GM18508 (cell line): ENCODE measurements around the gene TFF1.

Experiments used
- ATAC-seq: cut with Tn5 transposase; IDR thresholded peaks from one replicate; pipeline ENCODE4 v1.9.1; 2021; ENCODE audit warnings: moderate number of reproducible peaks; ENCODE audit not compliant: insufficient read depth, unreplicated experiment

The TFF1 gene

GRCh38 chr21:42384156-42384945 lies 18.0 kb upstream of the TFF1 start:
- ATAC-seq = no peak

GRCh38 chr21:42383331-42383730 lies 17.0 kb upstream of the TFF1 start:
- ATAC-seq = no peak

GRCh38 chr21:42382915-42383314 lies 16.6 kb upstream of the TFF1 start:
- no peak for ATAC-seq

DNA sequence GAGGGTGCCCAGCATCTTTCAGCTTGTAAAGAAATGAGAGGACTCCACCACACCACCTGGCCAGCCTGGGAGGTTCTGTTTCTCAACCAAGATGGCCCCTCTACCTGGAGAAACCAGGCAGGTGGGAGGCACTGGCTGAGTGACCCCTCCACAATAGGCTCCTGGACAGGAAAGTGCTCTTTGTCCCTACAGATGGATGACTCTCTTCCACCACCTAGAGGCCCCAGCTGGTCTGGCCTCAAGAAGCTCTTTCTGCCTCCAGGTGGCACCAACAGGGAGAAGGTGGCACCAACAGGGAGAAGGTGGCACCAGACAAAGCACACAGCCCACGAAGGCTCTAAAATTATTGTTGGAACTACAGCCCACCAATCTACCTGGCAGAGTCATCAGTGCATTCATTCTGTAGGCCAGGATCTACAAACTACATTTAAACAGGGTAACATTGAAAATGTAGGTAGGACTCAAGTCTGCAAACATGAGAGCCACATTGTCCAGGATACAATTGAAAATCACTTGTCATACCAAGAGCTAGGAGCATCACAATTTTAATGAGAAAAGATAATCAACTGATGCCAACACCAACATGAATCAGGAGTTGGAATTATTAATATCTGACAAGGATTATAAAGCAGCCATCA lies 15.1 kb upstream of the TFF1 start:
- no peak for ATAC-seq

DNA sequence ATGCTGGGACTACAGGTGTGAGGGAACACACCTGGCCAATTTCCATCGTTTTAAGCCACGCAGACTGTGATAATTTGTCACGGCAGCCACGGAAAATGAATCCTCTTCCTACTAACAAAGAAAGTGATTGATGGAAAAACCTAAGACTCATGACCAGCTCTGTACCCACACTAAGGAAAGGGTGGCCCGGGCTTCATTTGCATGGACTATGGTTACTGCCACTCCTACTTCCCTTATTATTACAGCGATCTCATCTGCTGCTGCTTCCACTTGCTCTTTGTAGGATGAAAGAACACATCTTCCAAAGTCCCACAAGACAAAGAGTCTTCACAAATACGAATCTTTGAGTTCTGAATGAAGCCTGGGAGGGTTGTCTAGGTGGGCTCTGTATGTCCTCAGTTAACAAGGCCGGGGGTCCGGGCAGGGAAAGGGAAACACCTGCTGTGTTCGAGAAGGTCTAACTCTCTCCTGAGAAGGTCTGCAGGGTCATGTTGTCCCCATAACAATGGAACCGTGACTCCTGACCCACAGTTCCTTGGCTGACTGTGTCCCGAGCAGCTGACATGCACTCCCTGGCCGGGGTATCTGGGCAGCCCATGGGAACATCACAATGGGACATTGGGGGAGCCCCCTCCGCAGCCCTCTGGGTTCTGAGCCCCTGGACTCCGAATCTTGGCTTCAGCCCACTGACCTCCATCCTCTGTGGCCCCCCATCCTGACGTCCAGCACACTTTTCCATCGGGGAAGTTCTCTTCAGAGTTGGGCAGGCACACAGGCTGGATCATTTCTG lies 13.3 kb upstream of the TFF1 start:
- no peak for ATAC-seq

GRCh38 chr21:42378418-42378817 lies 12.1 kb upstream of the TFF1 start:
- ATAC-seq = no peak

GRCh38 chr21:42377951-42378340 lies 11.6 kb upstream of the TFF1 start:
- ATAC-seq = no peak

- ATAC-seq = no peak
Observed at GRCh38 chr21:42377211-42377950, 11.0 kb upstream of the TFF1 start.

DNA sequence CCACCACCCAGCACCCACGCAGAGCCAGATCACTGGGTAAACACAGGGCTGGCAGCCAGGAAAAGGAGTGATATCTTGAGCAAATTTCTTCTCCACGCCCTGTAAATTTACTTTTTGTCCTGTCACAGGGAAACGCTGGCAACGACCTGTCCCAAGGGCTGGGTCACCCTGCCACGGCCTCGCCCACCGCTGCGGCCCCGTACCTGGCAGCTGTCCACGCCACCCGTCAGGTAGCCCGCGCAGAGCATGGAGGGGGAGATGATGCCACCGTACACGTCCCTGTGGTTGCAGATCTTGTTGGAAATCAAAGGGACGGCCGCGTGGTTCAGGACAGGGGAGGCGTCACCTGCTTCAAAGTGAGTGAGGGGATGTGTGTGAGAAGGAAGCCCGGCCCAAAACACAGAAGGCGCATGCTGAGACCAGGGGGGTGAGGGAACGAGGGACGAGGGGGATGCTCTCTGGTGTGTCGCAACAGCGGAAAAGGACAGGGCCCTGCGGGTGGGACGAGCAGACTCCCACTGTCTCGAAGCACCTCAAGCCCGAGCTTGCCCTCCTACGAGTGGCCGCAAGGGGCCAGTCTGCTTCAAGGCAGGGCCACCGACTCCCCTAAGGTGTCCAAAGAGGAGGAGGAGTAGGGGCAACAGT lies 10.1 kb upstream of the TFF1 start:
- ATAC-seq = no peak

- no peak for ATAC-seq
Observed at GRCh38 chr21:42375966-42376337, 9.6 kb upstream of the TFF1 start.

DNA sequence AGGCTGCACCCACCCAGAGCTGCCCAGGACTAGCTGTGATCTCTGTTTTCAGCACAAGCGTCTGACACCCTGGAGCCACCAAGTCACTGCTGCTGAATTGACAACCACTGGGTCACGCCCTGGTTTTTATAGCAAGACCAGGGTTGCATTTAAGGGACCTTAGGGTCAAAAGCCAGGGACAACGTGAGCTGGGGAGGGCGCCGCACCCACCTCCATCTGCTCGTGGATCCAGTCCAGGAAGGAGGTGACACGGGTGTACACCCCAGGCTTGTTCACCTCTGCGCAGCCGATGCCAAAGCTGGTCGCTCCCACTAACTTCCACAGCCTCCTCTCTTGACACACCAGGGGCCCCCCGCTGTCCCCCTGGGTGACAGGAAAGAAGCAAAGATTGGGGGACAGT lies 9.2 kb upstream of the TFF1 start:
- ATAC-seq = no peak

- no peak for ATAC-seq
Observed at GRCh38 chr21:42374864-42375499, 8.6 kb upstream of the TFF1 start.

DNA sequence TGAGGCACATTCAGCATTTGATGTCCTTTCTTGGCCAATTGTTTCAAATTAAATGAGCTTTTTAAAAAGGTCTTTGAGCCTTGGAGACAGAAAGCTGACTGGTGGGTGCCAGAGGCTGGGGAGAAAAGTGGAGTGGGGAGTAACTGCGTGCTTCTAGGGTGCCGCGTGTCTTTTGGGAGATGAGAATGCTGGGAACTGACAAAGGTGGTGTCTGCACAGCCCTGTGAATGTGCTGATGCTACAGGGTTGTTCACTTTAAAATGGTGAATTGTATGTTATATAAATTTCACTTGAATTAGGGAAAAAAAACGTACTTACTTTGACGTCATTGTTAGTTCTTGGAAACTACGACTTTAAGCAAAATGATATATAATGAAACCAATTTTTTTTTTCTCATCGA lies 8.1 kb upstream of the TFF1 start:
- ATAC-seq = no peak

DNA sequence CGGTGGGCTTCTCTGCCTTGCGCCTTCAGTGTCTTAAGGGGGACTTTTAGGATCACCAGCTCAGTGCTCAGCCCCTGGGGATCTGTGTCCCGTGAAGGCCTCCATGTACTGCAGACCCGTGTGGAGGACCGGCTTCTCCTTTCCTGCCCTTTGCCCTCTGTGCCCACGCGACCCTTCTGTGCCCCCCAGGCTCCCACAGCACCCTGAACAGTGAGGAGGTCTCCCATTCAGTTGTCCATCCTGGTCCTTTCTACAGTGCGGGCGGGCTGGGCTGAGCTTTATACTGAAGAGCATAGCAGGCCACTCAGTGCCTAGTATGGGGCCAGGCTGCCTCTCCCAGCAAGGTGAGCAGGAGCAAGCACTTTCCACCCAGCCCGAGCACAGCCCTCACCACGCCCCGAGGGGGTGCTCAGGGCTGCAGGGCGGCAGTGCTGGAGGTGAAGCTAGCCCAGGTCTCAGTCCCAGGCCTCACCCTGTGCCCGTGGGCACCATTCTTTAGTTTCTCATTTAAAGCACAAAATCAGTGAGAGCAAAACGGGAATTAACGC lies 7.6 kb upstream of the TFF1 start:
- ATAC-seq = no peak

GRCh38 chr21:42373196-42373907 lies 7.0 kb upstream of the TFF1 start:
- ATAC-seq = no peak

DNA sequence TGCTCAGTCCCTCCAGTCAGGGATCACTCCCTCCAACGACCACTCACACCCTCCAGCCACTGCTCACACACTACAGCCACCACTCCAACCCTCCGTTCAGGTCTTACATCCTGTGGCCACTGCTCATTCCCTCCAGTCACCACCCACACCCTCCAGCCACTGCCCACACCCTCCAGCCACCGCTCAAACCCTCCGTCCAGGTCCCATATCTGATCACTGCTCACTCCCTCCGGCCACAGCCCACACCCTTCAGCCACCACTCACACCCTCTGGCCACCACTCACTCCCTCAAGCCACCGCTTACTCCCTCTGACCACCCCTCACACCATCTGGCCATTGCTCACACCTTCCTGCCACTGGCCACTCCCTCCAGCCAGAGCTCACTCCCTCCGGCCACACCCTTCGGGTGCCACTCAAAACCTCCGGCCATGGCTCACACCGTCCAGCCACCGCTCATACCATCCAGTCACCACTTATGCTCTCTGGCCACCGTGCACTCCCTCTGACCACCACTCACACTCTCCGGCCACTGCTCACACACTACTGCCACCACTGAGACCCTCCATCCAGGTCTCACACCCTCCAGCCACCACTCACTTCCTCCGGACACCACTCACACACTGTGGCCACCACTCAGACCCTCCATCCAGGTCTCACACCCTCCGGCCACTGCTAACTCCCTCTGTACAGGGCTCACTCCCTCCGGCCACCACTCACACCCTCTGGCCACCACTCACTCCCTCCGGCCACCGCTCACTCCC lies 4.7 kb upstream of the TFF1 start:
- ATAC-seq = no peak

DNA sequence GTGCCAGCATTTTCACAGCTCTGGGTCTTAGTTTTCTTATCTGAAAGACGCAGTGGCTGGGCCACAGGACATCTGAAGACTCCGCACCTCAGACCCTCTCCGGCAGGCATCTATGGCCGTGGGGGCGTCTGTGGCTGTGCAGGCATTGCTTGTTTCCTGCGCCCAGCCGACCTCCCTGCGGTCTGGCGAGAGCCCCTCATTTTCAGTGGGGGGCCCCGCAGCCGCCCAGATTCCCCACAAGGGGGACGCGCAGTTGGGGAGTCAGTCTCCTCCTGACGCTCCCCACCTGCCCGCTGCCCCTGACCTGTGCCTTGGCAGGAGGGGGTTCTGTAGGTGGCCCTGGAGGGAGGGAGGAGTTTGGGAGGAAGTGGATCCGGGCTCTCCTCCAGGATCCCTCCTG lies 3.5 kb upstream of the TFF1 start:
- no peak for ATAC-seq
